H1 (cell line): ENCODE measurements around the gene COL6A1.

Experiments used
- BRCA1 ChIP-seq: IDR thresholded peaks from 2 replicates; pipeline ENCODE4 v1.6.1; 2012; ENCODE audit warnings: low read depth, low read length, improper control_type of control experiment
- EGR1 ChIP-seq: IDR thresholded peaks from 2 replicates; pipeline ENCODE4 v1.6.1; 2011; ENCODE audit warnings: low read depth, low read length, borderline replicate concordance
- GTF2F1 ChIP-seq: IDR thresholded peaks from 2 replicates; pipeline ENCODE4 v1.6.1; 2012; ENCODE audit warnings: low read depth, low read length, improper control_type of control experiment, borderline replicate concordance
- JUND ChIP-seq: IDR thresholded peaks from 2 replicates; pipeline ENCODE4 v1.6.1; 2011; ENCODE audit warnings: mild to moderate bottlenecking, improper control_type of control experiment, low read length
- POLR2A ChIP-seq, 2 experiments: IDR thresholded peaks; 1 replicate in 1 of 2; 2 replicates in 1 of 2; pipeline ENCODE4 v1.6.1; 2011; ENCODE audit warnings: low read depth in 2 of 2, low read length in 2 of 2, mild to moderate bottlenecking in 2 of 2; ENCODE audit errors: control extremely low read depth in 1 of 2

DNA sequence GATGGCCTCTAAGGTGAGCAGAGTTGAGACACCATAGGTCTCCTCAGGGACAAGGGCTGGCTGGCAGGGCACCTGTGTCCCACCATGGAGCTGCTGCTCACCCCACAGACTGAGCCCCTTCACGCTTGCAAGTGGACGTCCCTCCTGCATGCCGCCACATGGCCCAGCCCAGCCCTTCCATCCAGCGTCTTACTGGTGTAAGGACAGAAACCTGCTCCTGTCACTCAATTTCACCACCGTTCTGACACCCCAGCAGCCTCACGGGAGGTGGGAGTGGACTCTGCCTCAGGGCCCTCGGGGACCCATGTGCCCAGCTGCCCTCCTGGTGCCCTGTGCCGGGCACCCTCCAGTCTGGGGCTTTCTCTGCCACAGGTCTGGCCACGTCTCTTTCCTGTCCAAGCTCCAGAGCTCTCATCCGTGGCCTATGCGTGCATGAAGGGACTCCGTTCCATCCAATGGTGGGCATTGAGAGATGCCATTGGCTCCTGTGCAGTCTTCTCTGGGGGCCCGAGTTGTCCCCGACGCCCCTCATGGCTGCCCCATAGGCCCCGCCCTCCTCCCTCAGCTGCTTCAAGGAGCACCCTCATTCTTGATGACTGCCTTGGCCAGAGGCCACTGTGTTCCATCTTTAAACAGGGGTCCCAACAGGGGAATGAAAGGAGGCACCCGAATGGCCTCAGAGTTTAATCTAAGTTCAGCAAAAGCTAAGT, 42.6 kb upstream of the COL6A1 start:
- no peak for TF ChIP-seq POLR2A (IDR thresholded peaks at IDR 0.05; ENCODE audit: control extremely low read depth in 1 of 2, low read depth in 2 of 2, low read length in 2 of 2)
- no peak for TF ChIP-seq EGR1
- TF ChIP-seq JUND = no peak
- TF ChIP-seq BRCA1 = no peak
- TF ChIP-seq GTF2F1 = no peak
